NCI-H748 (cell line): Measurements from ENCODE around the gene MARCHF6.
"Not testable (repeated sequence)": the region's sequence is repeated elsewhere in the genome, so short reads cannot be mapped to it uniquely, and the experiment has no call there.

Source experiments
- DNase-seq: peaks from one replicate; lab custom pipeline; 2025; ENCODE audit not compliant: unreplicated experiment; lab: John Stamatoyannopoulos, UW

Gene MARCHF6

GRCh38 chr5:10348258-10348657, 5.2 kb upstream of the MARCHF6 start:
- no peak for DNase-seq

GRCh38 chr5:10351199-10351905, 2.1 kb upstream of the MARCHF6 start:
- DNase-seq, result peak; percentile 45

- no peak for DNase-seq
These were observed 1.6 kb upstream of the MARCHF6 start for GRCh38 chr5:10351919-10352318.

DNA sequence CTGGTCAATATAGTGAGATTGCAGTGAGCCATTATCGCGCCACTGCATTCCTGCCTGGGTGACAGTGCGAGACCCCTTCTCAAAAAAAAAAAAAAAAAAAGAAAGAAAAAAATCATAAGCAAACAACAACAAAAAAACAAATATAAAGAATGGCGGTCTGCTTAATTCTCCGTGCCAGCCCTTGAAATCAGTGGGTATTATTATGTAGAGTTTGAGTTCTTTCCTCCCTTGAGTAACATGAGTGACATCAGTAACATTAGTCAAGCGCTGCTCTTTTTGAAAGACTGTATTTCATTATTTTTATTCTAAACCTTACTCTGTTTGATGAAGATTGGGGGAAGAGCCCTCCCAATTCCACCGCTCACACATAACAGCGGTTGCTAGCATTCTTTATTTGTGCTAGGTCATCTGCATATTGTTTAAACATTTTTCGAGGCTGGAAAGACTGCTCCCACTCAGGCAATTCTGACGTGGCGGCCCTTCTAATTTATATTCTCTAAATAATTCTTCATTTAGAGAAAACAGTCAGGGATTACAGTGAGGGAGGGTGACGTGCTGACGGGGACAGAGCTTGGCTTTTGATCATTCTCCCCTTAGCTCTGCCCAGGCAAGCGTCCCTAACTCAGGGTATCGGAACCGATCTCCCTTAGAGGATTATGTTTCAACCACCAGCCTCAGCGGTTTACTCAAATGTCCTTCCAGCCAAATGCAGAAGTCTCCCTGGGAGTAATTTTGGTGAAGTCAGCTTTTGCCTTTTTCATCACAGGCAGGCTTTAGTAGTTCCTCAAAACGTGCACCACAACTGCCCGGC, 860 bp upstream of the MARCHF6 start:
- DNase-seq, result peak; percentile 92

GRCh38 chr5:10354048-10354872, 765 bp downstream of the MARCHF6 start:
- DNase-seq, result peak; percentile 89

- DNase-seq, result peak; percentile 79
These were observed 1.8 kb downstream of the MARCHF6 start for GRCh38 chr5:10355071-10355889.

- DNase-seq, result no peak
These were observed 5.5 kb downstream of the MARCHF6 start for GRCh38 chr5:10358999-10359398.

DNA sequence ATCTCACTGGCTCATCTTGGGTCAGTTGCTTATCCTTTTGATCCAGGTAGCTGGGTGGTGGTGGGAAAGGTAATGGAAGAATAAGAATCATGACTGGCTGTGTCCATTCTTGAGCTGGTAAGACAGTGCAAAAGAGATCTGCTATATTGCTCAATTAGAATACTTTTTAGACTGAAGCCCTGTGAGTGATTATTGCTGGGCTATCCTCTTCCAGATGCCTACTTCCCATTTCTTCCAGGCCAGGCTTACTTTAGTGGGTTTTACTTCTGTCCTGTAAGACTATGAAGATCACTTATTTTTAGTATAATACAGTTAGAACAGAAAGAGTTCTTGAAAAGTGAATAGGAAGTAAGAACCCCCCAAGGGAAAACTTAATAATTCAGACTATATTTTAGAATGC, 7.2 kb downstream of the MARCHF6 start:
- DNase-seq, result no peak

DNA sequence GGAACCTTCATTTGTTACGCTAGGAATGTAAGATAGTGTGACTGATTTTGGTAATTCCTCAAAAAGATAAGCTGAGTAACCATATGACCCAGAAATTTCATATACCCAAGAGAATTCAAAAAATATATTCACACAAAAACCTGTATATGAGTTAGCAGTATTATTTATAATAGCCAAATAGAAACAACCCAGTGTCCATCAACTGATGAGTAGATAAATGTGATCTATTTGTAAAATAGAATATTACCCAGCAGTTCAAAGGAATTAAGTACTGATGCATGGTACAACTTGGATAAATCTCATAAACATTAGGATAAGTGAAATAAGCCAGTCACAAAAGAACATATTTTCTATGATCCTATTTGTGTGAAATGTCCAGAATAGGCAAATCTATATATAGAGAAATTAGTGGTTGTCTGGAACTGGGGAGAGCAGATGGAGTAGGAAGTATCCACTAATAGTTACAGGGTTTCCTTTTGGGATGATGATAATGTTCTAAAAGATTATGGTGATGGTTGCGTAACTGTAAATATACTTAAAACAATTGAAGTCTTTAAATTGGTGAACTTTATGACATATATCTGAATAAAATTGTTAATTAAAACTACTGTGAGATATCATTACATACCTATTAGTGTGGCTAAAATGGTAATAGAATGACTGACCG, 10.2 kb downstream of the MARCHF6 start:
- DNase-seq, result no peak

DNA sequence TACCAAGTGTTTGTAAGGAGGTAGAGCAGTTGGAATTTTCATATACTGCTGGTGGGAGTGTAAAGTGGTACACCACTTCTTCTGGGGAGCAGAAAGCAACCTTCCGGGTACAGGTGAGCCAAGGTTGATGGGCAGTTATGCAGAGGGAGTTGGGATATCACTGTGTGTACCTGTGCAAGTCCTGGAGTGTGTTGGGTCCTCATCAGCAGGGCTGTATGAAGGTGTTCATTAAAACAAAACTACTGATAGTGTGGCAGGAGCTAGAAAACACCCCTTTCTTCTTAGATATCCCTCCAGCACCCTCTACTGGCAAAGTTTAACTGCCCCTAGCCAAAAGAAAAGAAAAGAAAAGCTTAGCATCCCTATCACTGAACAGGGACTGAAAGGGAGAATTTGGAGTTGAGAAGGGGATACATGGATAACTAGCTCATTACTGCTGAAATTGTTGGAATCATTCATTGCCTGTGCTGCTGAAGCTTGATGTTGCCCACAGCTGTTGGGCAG, 10.7 kb downstream of the MARCHF6 start:
- DNase-seq, result peak; percentile 83

GRCh38 chr5:10365782-10366181, 12.3 kb downstream of the MARCHF6 start:
- no peak for DNase-seq

DNA sequence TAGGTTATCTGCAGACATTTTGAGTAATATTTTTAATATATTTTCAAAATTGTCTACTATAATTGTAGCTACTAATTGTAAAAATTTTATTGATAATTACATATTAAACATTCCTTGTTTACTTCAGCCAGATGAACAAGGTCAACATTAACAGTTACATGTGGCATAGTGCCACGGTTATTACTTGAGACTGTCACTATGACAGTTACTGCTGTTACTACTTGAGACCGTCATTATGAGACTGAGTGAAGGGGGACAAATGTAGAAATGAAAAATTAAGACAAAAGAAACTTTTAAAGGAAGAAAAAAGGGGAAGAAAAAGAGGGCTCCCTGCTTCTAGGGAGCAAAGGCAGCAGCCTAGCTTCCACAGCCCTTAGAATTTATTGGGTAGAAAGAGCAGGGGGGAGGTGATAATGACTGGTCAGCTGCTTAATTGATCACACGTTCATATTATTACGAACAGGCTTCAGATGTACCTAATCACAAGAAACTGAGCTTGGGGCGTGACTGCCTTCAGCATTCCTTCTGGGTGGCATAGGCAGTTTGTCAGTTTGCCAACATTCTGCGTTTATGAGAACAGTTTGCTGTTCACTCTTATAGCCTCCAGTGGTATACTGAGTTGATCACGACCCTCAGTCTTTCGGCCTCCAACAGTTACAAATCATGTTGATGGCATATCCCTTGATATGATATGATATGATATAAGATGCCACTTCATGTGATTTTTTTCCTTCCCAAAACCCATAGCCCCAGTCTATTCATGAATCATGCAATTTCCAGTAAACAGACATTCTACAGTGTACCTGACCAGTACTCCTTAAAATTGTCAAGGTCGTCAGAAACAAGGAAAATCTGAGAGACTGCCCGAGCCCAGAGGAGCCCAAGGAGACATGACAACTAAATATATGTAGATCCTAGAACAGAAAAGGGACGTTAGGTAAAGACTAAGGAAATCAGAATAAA, 13.1 kb downstream of the MARCHF6 start:
- DNase-seq, result no peak

- DNase-seq, result no peak
These were observed 14.1 kb downstream of the MARCHF6 start for GRCh38 chr5:10367579-10367978.

DNA sequence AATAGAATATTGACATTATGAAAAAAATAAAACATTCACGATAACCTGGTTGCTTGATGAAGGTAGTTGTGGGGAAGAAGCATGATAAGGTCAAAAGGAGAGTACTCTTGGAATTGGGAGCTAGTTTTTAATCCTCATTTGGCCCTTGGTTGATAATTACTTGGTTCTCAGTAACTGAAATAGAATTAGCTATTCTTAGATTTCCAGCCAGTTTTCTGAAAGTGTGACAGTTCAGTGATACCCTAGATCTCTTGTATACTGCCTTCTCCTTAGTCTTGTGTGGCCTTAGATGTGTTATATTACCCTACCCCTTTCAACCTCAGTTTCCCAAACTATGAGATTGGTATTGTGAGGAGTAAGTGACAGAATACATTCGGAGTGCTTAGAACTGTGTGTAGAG, 17.4 kb downstream of the MARCHF6 start:
- no peak for DNase-seq

- DNase-seq, result not testable (repeated sequence)
These were observed 17.9 kb downstream of the MARCHF6 start for GRCh38 chr5:10371369-10371768.

DNA sequence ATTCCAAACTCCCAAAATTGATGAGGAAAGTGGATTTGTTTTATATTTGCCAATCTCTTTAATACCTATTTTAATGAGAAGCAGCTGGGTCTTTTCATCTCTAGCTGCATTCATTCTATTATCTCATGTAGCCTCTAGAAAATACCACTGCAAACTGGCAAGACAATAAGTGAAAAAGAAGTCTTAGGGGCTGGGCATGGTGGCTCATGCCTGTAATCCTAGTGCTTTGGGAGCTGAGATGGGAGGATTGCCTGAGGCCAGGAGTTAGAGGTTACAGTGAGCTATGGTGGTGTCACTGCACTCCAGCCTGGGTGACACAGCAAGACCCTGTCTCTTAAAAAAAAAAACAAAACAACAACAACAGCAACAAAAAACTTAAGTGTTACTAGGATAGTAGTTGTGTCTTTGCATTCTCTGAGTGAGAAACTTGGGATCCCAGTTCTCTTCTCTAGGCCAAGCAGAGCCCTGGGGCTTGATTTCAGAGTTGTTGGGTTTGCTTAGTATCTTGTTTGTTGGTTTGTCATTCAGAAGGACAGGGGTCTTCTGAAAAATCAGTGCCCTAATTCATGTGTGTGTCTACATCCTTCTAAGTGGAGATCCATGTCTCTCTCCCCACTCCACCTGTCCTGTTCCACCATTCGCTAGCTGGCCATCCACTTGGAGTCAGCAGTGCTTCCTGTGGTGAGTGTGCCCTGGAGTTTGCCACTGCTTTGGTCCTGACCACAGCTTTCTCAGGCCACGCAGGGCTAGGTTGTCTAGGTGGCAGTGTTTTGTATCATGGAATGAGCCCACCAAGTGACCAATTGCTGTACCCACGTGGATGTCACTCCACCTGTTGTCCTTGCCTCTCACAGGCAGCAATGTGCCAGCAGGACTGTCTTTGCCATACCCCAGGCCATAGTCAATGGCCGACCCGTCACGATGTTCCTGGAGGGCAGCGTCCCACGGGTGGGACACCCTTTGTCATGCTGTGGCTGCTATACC, 19.5 kb downstream of the MARCHF6 start:
- no peak for DNase-seq
